Fibroblast of peridontal ligament (primary cell): ENCODE results near the gene UBASH3B.

Experiments
- DNase-seq: peaks from one replicate; pipeline ENCODE4 v3.0.0-alpha.2; 2010; ENCODE audit errors: extremely low read depth

Gene UBASH3B

GRCh38 chr11:122784325-122784955 lies 128.9 kb downstream of the UBASH3B start:
- peak; percentile 91 for DNase-seq

- no peak for DNase-seq
Observed at GRCh38 chr11:122785031-122785541, 129.6 kb downstream of the UBASH3B start.

GRCh38 chr11:122786896-122787295 lies 131.4 kb downstream of the UBASH3B start:
- DNase-seq = no peak

GRCh38 chr11:122788781-122789535 lies 133.4 kb downstream of the UBASH3B start:
- no peak for DNase-seq

GRCh38 chr11:122789907-122790306 lies 134.4 kb downstream of the UBASH3B start:
- DNase-seq = no peak

GRCh38 chr11:122791411-122791810 lies 135.9 kb downstream of the UBASH3B start:
- peak; percentile 28 for DNase-seq

GRCh38 chr11:122791836-122792235 lies 136.3 kb downstream of the UBASH3B start:
- DNase-seq = peak; percentile 71

GRCh38 chr11:122793515-122793914 lies 138.0 kb downstream of the UBASH3B start:
- no peak for DNase-seq

GRCh38 chr11:122795307-122795706 lies 139.8 kb downstream of the UBASH3B start:
- DNase-seq = no peak

- DNase-seq = peak; percentile 53
Observed at GRCh38 chr11:122796128-122796717, 140.7 kb downstream of the UBASH3B start.

- DNase-seq = peak; percentile 27
Observed at GRCh38 chr11:122797651-122798050, 142.1 kb downstream of the UBASH3B start.

GRCh38 chr11:122799406-122800105 lies 144.0 kb downstream of the UBASH3B start:
- peak; percentile 42 for DNase-seq

GRCh38 chr11:122802876-122803275 lies 147.4 kb downstream of the UBASH3B start:
- DNase-seq = no peak

GRCh38 chr11:122803306-122803705 lies 147.8 kb downstream of the UBASH3B start:
- DNase-seq = peak; percentile 80

GRCh38 chr11:122803716-122804115 lies 148.2 kb downstream of the UBASH3B start:
- DNase-seq = no peak

- DNase-seq = peak; percentile 72
Observed at GRCh38 chr11:122804161-122804560, 148.6 kb downstream of the UBASH3B start.

- no peak for DNase-seq
Observed at GRCh38 chr11:122804796-122805195, 149.3 kb downstream of the UBASH3B start.

GRCh38 chr11:122807731-122808477 lies 152.4 kb downstream of the UBASH3B start:
- DNase-seq = peak; percentile 46

GRCh38 chr11:122808478-122808869 lies 153.0 kb downstream of the UBASH3B start:
- peak; percentile 51 for DNase-seq

- no peak for DNase-seq
Observed at GRCh38 chr11:122809866-122810265, 154.3 kb downstream of the UBASH3B start.

- no peak for DNase-seq
Observed at GRCh38 chr11:122811721-122812120, 156.2 kb downstream of the UBASH3B start.
